KOPT-K1 (cell line): ENCODE measurements around the gene ZNF57.
"Not testable (repeated sequence)": the region's sequence is repeated elsewhere in the genome, so short reads cannot be mapped to it uniquely, and the experiment has no call there.

Experiments
- H3K27ac ChIP-seq: fragments of 200-600 bp; sonication (generic); 2 replicates; pipeline ENCODE4 v1.5.1; 2016; ENCODE audit warnings: antibody characterized with exemption, mild to moderate bottlenecking, low read depth, low read length; ENCODE audit not compliant: poor library complexity, severe bottlenecking
- H3K36me3 ChIP-seq: fragments of 200-600 bp; sonication (generic); 2 replicates; pipeline ENCODE4 v1.5.1; 2017; ENCODE audit warnings: antibody characterized with exemption, mild to moderate bottlenecking, low read length, moderate library complexity; ENCODE audit not compliant: insufficient read depth
- H3K9me3 ChIP-seq: fragments of 200-600 bp; sonication (generic); 2 replicates; pipeline ENCODE4 v1.5.1; 2017; ENCODE audit warnings: antibody characterized with exemption, low read length, mild to moderate bottlenecking; ENCODE audit not compliant: insufficient read depth, poor library complexity, severe bottlenecking

Gene ZNF57

DNA sequence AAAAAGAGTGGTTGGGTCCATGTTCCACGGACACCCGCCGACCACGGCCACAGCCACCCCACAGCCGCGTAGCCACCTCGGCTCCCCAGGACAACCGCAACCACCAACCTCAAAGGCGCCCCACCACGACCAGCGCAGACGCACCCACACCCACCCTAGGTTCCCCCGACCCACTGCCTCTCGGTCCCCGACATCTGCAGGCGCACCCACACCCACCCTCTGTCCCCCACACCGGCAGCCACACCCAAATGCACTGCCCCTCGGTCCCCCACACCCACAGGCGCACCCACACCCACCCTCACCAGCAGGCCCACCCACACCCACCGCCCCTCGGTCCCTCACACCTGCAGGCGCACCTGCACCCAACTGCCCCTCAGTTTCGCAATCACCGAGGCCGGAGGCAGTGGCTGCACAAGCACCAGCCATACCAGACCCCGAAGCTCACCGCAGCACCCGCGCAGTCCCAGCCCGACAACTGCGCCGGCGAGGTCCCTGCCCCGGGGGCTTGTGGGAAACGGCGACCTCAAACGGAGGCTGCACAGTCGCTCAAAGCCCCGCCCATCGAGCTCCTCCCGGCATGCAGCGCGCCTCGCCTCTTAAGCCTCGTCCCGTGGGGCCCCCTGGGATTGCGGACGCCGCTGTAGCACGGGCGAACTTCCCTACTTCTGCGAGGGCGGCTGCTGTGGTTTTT, 25.8 kb downstream of the ZNF57 start:
- Histone ChIP-seq H3K36me3 (peaks cover 11% of the 10 kb centered on the region; the same call in 1 of the 2 replicates), H3K9me3 (peaks cover 12% of the 10 kb centered on the region), H3K27ac (no peak overlapping the region)

GRCh38 chr19:2927032-2927430, 26.3 kb downstream of the ZNF57 start:
- Histone ChIP-seq H3K27ac (no peak overlapping the region), H3K9me3 (peaks cover 18% of the 10 kb centered on the region), H3K36me3 (peaks cover 11% of the 10 kb centered on the region; the same call in 1 of the 2 replicates)

DNA sequence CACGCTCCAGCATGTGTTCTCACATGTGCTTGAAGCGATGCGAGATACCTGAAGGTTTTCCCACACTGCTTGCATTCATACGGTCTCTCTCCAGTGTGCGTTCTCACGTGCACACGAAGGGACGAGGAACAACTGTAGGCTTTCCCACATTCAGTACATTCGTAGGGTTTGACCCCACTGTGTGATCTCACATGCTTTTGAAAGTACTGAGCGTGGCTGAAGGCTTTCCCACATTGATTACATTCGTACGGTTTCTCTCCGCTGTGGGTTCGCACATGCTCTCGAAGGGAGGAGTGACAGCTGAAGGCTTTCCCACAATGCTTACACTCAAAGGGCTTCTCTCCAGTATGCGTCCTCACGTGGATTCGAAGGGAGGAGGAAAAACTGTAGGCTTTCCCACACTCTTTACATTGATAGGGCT, 32.8 kb downstream of the ZNF57 start:
- Histone ChIP-seq H3K27ac (no peak overlapping the region), H3K36me3 (peaks cover 66% of the 10 kb centered on the region), H3K9me3 (peaks cover 72% of the 10 kb centered on the region)

DNA sequence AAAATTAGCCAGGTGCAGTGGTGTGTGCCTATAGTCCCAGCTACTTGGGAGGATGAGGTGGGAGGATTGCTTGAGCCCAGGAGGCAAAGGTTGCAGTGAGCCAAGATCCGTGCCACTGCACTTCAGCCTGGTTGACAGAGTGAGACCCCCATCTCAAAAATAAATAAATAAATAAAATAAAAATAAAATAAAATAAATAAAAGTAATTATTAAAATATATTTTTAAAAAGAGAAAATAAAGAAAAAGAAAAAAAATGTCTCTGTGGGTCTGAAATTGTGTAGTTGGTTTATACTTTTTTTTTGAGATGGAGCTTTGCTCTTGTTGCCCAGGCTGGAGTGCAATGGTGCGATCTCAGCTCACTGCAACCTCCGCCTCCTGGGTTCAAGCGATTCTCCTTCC, 35.1 kb downstream of the ZNF57 start:
- Histone ChIP-seq H3K36me3 (peaks cover 69% of the 10 kb centered on the region), H3K9me3 (peaks cover 67% of the 10 kb centered on the region)
- H3K27ac ChIP-seq: not testable (repeated sequence)

DNA sequence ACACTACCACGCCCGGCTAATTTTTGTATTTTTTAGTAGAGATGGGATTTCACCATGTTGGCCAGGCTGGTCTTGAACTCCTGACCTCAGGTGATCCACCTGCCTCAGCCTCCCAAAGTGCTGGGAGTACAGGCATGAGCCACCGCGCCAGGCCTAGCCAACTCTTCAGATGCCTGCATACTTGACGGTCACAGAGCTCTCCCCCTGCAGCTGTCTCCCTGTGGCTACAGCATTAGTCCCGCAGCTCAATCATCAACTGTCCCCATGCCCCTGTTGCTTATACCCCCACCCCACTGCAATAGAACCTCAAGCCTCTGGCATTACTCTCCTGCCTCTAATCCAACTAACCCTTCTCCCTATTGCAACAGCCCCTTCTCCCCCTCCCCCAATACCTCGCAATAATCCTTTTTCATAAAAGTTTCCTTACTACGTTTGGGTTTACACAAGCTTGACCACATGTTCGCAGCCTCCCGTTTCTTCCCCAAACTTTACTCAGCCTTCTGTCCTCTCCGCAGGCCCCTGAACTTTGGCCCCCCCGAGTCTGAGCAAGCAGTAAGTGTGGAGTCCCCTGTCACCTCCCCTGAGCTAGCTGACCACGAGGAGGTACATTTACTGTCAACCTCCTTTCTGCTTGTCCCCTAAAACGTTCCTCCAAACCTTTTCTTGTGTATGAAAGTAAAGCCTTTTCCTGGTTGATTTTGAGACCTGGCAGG, 42.4 kb downstream of the ZNF57 start:
- Histone ChIP-seq H3K9me3 (no peaks in the 10 kb centered on the region), H3K36me3 (peaks cover 14% of the 10 kb centered on the region; the same call in 1 of the 2 replicates), H3K27ac (no peak overlapping the region)

DNA sequence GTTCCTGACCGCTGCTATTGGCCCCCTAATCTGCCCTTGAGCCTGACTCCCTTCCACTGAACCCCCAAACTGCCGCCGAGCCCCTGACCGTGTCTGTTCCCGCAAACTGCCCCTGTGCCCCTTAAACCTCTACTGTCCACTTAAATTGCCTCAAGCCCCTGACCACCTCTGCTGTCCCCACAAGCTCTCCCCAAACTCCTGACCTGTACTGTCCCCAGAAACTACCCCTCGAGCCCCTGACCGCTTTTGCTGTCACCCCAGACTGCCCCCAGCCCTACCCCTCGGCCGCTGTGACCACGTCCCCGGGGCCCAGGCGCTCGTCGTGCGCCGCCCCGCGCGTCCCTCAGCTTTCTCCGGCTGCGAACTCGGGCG, 43.7 kb downstream of the ZNF57 start:
- peaks cover 4% of the 10 kb centered on the region; the same call in 1 of the 2 replicates for H3K36me3 ChIP-seq
- H3K9me3 ChIP-seq: no peaks in the 10 kb centered on the region
- H3K27ac ChIP-seq: peak overlapping the region; percentile 64

GRCh38 chr19:2944775-2945574, 44.2 kb downstream of the ZNF57 start, which contains the start of gene ZNF77:
ZNF77 (minus strand) TSS chr19:2944971; CDS start chr19:2944840, 131 bp downstream.
- H3K27ac ChIP-seq: peak within 1 kb of the TSS; percentile 64
- no peaks in the 10 kb centered on the region for H3K9me3 ChIP-seq
- H3K36me3 ChIP-seq: no peaks in the 10 kb centered on the region

DNA sequence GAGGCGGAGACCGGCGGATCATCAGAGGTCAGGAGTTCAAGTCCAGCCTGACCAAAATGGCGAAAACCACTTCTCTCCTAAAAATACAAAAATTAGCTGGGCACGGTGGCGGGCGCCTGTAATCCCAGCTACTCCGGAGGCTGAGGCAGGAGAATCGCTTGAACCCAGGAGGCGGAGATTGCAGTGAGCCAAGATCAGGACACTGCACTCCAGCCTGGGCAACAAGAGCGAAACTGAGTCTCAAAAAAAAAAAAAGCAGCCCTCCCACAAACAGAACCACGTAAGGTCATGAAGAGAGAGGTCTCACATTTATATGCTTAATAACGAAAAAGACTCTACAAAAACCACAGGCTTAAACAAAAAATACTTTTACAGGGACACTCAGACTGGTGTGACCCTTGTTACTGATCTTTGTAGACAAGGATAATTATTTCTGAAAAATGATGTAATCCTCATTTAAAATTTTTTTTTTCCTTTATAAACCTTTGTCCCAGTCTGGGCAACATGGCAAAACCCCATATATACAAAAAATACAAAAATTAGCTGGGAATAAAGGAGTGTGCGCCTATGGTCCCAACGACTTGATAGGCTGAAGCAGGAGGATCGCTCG, 45.0 kb downstream of the ZNF57 start:
- Histone ChIP-seq H3K27ac (peak overlapping the region; percentile 64), H3K36me3 (no peaks in the 10 kb centered on the region), H3K9me3 (no peaks in the 10 kb centered on the region)

- peak overlapping the region; percentile 91 for H3K27ac ChIP-seq
- no peaks in the 10 kb centered on the region for H3K36me3 ChIP-seq
- H3K9me3 ChIP-seq: no peaks in the 10 kb centered on the region
These were observed 49.2 kb downstream of the ZNF57 start for GRCh38 chr19:2949939-2950285.

DNA sequence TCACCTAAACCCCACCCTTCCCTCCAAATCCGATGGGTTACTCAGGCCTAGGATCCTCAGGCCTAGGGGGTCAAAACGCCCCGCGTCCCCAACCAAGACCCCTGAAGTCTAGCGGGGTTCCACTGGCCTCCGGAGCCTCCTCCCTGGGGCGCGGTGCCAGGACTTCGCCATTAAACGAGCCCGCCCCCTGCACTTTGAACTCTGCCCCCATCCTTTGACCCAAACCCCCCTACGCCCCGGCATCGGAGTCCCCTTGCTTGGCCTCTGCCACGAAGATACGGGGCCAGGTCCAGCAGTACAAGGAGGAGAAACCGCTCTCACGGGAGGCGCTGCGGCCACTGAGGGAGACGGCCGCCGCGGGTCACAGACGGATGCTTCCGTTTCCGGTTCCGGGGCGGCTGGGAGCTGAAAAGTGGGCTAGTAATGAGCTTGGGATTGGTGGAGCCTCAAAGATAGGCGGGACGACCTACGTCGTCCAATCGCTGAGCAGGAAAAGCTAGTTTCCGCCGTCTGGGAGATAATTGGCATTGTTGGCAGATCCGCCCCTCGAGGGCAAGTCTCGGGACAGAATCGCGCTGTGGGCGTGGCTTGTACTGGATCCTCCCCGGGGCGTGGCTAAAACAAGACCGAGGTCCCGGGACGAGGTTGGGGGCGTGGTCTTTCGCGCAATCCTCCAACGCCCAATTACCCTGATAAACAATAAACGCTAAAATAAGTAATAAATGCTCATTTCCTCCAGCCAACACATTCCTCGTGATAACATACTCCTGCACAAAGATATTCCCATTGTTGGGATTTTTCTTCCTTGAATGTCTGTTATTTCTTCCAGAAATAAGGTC, 49.8 kb downstream of the ZNF57 start:
- Histone ChIP-seq H3K27ac (peak overlapping the region; percentile 91), H3K9me3 (no peaks in the 10 kb centered on the region), H3K36me3 (no peaks in the 10 kb centered on the region)

GRCh38 chr19:2952953-2953481, 52.3 kb downstream of the ZNF57 start:
- Histone ChIP-seq H3K27ac (no peak overlapping the region), H3K36me3 (no peaks in the 10 kb centered on the region), H3K9me3 (no peaks in the 10 kb centered on the region)

DNA sequence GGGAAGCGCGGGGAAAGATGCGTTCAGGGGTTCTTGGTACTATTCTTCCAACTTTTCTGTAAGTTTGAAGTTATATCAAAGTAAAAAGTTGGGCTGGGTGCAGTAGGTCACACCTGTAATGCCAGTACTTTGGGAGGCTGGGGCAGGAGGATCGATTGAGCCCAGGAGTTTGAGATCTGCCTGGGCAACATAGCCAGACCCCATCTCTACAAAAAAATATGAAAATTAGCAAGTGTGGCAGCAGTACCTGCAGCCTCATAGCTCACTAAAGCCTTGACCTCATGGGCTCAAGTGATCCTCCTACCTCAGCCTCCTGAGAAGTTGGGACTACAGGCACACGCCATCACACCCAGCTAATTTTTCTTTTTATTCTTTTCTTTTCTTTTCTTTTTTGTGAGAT, 56.4 kb downstream of the ZNF57 start:
- Histone ChIP-seq H3K36me3 (no peaks in the 10 kb centered on the region), H3K27ac (no peak overlapping the region), H3K9me3 (no peaks in the 10 kb centered on the region)

DNA sequence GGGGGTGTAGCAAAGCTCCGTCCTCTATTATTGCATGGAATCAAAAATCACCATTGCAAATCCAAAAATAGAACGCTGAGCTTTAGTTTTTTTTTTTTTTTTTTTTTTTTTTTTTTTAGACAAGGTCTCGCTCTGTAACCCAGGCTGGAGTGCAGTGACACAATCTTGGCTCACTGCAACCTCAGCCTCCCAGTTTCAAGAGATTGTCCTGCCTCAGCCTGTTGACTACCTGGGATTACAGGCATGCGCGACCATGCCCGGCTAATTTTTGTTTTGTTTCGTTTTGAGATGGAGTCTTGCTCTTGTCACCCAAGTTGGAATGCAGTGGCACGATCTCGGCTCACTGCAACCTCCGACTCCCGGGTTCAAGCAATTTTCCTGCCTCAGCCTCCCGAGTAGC, 59.4 kb downstream of the ZNF57 start:
- H3K27ac ChIP-seq: no peak overlapping the region
- no peaks in the 10 kb centered on the region for H3K36me3 ChIP-seq
- no peaks in the 10 kb centered on the region for H3K9me3 ChIP-seq

DNA sequence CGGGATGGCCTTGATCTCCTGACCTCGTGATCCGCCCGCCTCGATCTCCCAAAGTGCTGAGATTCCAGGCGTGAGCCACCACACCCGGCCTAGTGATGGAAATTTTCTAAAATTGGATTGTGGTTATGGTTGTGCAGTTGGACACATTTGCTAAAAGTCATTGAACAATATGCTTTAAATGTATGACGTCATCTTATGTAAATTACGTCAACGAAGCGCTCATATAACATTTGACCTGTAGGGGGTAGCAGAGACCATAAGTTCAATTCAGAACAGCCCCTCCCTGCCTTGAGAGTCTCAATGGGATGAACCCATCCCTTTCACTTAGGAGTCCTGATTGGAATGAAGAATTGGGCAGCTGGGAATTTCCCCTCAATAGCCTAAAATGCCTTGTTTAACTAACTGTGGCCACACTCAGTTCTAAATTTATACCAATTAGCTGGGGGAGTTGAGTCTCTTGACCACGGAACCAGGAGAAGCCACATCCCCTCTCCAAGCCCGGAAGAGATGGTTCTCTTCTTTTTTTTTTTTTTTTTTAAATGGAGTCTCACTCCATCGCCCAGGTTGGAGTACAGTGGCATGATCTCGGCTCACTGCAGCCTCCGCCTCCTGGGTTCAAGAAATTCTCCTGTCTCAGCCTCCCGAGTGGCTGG, 61.4 kb downstream of the ZNF57 start:
- H3K36me3 ChIP-seq: no peaks in the 10 kb centered on the region
- no peaks in the 10 kb centered on the region for H3K9me3 ChIP-seq
- no peak overlapping the region for H3K27ac ChIP-seq
